Tibial artery (tissue), 4 donors: ENCODE results near the gene INTS4.
"Not testable (repeated sequence)": the region's sequence is repeated elsewhere in the genome, so short reads cannot be mapped to it uniquely, and the experiment has no call there.

ENCODE experiments used
- DNase-seq, 2 donors: peaks; one replicate each; pipeline ENCODE4 v3.0.0-alpha.2; 2019
- H3K27ac ChIP-seq, 2 donors: fragments of 200-600 bp; sonication (generic) in 1 of 2; 1 replicate in 1 of 2; 2 replicates in 1 of 2; pipeline ENCODE4 v1.5.1; 2018 to 2019; ENCODE audit warnings: mild to moderate bottlenecking in 1 of 2
- H3K27me3 ChIP-seq, 2 donors: fragments of 200-600 bp; sonication (generic) in 1 of 2; one replicate each; pipeline versions ENCODE4 v1.5.1 to v1.6.0; 2016 to 2019
- H3K36me3 ChIP-seq, 3 donors: fragments of 200-600 bp; sonication (generic) in 2 of 3; one replicate each; pipeline ENCODE4 v1.5.1; 2016 to 2019; ENCODE audit warnings: mild to moderate bottlenecking in 2 of 3
- H3K4me1 ChIP-seq, 4 donors: fragments of 200-600 bp; sonication (generic) in 2 of 4; 1 replicate in 3 of 4; 2 replicates in 1 of 4; pipeline ENCODE4 v1.5.1; 2016 to 2019
- H3K4me3 ChIP-seq, 2 donors: fragments of 200-600 bp; sonication (generic) in 1 of 2; 1 replicate in 1 of 2; 2 replicates in 1 of 2; pipeline ENCODE4 v1.5.1; 2018 to 2019; ENCODE audit warnings: mild to moderate bottlenecking in 2 of 2
- H3K9me3 ChIP-seq, 3 donors: fragments of 200-600 bp; sonication (generic) in 1 of 3; one replicate each; pipeline ENCODE4 v1.5.1; 2016 to 2019
- intact Hi-C: fragments of 100-400 bp; cut with DNase I; formaldehyde crosslinking; loops from one replicate; pipeline ENCODE4 v1.15.0; 2023; ENCODE audit warnings: low total_unique reads
- TF ChIP-seq, protein P1 (sequence below), 2 experiments: fragments of 200-600 bp in 1 of 2; fragments of 450-650 bp in 1 of 2; IDR thresholded peaks; one replicate each; pipeline ENCODE4 v1.5.1; 2017 to 2019; ENCODE audit warnings: antibody characterized with exemption in 2 of 2, mild to moderate bottlenecking in 1 of 2, moderate library complexity in 1 of 2

INTS4 gene, protein sequence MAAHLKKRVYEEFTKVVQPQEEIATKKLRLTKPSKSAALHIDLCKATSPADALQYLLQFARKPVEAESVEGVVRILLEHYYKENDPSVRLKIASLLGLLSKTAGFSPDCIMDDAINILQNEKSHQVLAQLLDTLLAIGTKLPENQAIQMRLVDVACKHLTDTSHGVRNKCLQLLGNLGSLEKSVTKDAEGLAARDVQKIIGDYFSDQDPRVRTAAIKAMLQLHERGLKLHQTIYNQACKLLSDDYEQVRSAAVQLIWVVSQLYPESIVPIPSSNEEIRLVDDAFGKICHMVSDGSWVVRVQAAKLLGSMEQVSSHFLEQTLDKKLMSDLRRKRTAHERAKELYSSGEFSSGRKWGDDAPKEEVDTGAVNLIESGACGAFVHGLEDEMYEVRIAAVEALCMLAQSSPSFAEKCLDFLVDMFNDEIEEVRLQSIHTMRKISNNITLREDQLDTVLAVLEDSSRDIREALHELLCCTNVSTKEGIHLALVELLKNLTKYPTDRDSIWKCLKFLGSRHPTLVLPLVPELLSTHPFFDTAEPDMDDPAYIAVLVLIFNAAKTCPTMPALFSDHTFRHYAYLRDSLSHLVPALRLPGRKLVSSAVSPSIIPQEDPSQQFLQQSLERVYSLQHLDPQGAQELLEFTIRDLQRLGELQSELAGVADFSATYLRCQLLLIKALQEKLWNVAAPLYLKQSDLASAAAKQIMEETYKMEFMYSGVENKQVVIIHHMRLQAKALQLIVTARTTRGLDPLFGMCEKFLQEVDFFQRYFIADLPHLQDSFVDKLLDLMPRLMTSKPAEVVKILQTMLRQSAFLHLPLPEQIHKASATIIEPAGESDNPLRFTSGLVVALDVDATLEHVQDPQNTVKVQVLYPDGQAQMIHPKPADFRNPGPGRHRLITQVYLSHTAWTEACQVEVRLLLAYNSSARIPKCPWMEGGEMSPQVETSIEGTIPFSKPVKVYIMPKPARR

GRCh38 chr11:77994434-77995362 is at the start of gene INTS4:
Gene INTS4 (minus strand): TSS chr11:77994668. CDS start chr11:77994643, 25 bp downstream.
- TF ChIP-seq, protein P1, sequence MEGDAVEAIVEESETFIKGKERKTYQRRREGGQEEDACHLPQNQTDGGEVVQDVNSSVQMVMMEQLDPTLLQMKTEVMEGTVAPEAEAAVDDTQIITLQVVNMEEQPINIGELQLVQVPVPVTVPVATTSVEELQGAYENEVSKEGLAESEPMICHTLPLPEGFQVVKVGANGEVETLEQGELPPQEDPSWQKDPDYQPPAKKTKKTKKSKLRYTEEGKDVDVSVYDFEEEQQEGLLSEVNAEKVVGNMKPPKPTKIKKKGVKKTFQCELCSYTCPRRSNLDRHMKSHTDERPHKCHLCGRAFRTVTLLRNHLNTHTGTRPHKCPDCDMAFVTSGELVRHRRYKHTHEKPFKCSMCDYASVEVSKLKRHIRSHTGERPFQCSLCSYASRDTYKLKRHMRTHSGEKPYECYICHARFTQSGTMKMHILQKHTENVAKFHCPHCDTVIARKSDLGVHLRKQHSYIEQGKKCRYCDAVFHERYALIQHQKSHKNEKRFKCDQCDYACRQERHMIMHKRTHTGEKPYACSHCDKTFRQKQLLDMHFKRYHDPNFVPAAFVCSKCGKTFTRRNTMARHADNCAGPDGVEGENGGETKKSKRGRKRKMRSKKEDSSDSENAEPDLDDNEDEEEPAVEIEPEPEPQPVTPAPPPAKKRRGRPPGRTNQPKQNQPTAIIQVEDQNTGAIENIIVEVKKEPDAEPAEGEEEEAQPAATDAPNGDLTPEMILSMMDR (IDR thresholded peaks at IDR 0.05), result peak in 1 of 2 experiments; percentile 4
- peak; percentile 99 to 100 for DNase-seq
- H3K9me3 ChIP-seq, result no peaks in the 10 kb centered on the region
- peaks cover 0 to 23% (median 16%) of the 10 kb centered on the region in 4 donors for H3K4me1 ChIP-seq
- H3K27me3 ChIP-seq, result no peaks in the 10 kb centered on the region
- peak within 1 kb of the TSS; percentile 74 to 76 for H3K27ac ChIP-seq
- H3K4me3 ChIP-seq, result peak within 1 kb of the TSS; percentile 54 to 74
- intact Hi-C loops, result no loop called here
- H3K36me3 ChIP-seq, result peaks cover 0 to 18% (median 13%) of the 10 kb centered on the region in 3 donors

DNA sequence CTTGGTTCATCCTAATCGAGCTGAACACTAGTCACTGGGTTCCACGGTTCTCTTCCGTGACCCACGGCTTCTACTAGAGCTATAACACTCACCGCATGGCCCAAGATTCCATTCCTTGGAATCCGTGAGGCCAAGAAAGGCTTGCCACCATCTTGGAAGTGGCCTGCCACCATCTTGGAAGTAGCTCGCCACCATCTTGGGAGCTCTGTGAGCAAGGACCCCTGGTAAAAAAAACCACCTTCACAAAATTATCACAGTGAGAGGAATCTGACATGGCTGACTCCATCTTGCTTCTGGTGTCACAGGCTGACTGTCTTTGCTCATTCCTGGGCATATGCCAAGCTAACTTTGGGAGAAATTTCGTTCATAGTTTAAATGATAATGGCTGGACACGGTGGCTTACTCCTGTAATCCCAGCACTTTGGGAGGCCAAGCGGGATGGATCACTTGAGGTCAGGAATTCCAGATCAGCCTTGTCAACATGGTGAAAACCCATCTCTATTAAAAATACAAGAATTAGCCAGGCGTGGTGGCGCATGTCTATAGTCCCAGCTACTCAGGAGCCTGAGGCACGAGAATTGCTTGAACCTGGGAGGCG is 47.5 kb upstream of the INTS4 start:
- H3K27ac ChIP-seq, result no peak overlapping the region
- H3K9me3 ChIP-seq, result no peaks in the 10 kb centered on the region
- no peak for DNase-seq
- TF ChIP-seq, protein P1 (IDR thresholded peaks at IDR 0.05), result no peak
- H3K4me3 ChIP-seq, result no peak overlapping the region
- intact Hi-C loops, result no loop called here
- H3K27me3 ChIP-seq, result no peaks in the 10 kb centered on the region
- H3K36me3 ChIP-seq, result no peaks in the 10 kb centered on the region
- peaks cover 0 to 47% (median 18%) of the 10 kb centered on the region in 4 donors for H3K4me1 ChIP-seq

DNA sequence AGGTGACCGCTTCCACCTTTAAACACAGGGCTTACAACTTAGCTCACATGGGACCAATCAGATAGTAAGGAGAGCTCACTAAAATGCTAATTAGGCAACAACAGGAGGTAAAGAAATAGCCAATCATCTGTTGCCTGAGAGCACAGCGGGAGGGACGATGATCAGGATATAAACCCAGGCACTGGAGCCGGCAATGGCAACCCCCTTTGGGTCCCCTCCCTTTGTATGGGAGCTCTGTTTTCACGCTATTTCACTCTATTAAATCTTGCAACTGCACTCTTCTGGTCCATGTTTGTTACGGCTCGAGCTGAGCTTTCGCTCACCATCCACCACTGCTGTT is 46.9 kb upstream of the INTS4 start:
- intact Hi-C loops, H3K4me3 ChIP-seq: not testable (repeated sequence)
- peaks cover 0 to 44% (median 17%) of the 10 kb centered on the region in 4 donors for H3K4me1 ChIP-seq

GRCh38 chr11:78040691-78041379 is 46.4 kb upstream of the INTS4 start:
- Histone ChIP-seq H3K36me3 (no peaks in the 10 kb centered on the region), H3K4me1 (peaks cover 0 to 41% (median 16%) of the 10 kb centered on the region in 4 donors), H3K4me3 (peak overlapping the region in 1 of 2 donors; percentile 37), H3K27ac (peak overlapping the region; percentile 72 to 84), H3K27me3 (no peaks in the 10 kb centered on the region), H3K9me3 (no peaks in the 10 kb centered on the region)
- DNase-seq, result no peak
- intact Hi-C loops, result no loop called here
- TF ChIP-seq, protein P1 (IDR thresholded peaks at IDR 0.05), result no peak

More for the DNA sequence above, 46.9 kb upstream of the INTS4 start:
- H3K27me3 ChIP-seq, H3K9me3 ChIP-seq, H3K36me3 ChIP-seq, DNase-seq: not testable (repeated sequence)
- peak overlapping the region in 1 of 2 donors; percentile 84 for H3K27ac ChIP-seq
